AG04450 (cell line): ENCODE data around the gene NTMT1. TPM values are rescaled to one million over a fixed set of nuclear protein-coding genes. Genes with fewer than 3 reads are reported as not detected.

Experiments
- CTCF ChIA-PET: fragments of 300-600, 350-600 bp; formaldehyde crosslinking; extraction: SDS; loops from one replicate; lab custom pipeline; 2022; ENCODE audit warnings: antibody characterized with exemption, inconsistent platforms; lab: Charles Lee
- POLR2A ChIA-PET: fragments of 350-600 bp; formaldehyde crosslinking; extraction: SDS; loops from one replicate; lab custom pipeline; 2021; ENCODE audit warnings: antibody characterized with exemption, inconsistent platforms; lab: Yijun Ruan, JAX
- DNase-seq: peaks from one replicate; pipeline ENCODE4 v3.0.0-alpha.2; 2011; ENCODE audit warnings: low read depth, low spot score
- H3K27ac ChIP-seq: one replicate; pipeline ENCODE4 v1.5.1; 2012; ENCODE audit warnings: low read depth, low read length, control low read depth
- H3K27me3 ChIP-seq: one replicate; pipeline ENCODE4 v1.6.0; 2012; ENCODE audit warnings: low read length; ENCODE audit not compliant: control insufficient read depth, insufficient read depth
- H3K4me3 ChIP-seq: 2 replicates; pipeline ENCODE4 v1.5.1; 2011; ENCODE audit warnings: mild to moderate bottlenecking, low read depth, low read length, control low read depth
- H3K9me3 ChIP-seq: 2 replicates; pipeline ENCODE4 v1.5.1; 2012; ENCODE audit warnings: low read length; ENCODE audit not compliant: control insufficient read depth, insufficient read depth
- polyA plus RNA-seq: library from polyadenylated mRNA; depleted of rRNA; stranded (reverse); fragments of >200 nt; gene quantifications from 2 replicates; pipeline ENCODE4 v1.2.3, GENCODE V29; 2011
- TF ChIP-seq, protein P1 (sequence below): IDR thresholded peaks from 2 replicates; pipeline ENCODE4 v1.5.1; 2011; ENCODE audit warnings: low read depth, low read length, control low read depth, inconsistent platforms

NTMT1 gene
- polyA plus RNA-seq, 1 experiment, result 49.3 TPM

DNA sequence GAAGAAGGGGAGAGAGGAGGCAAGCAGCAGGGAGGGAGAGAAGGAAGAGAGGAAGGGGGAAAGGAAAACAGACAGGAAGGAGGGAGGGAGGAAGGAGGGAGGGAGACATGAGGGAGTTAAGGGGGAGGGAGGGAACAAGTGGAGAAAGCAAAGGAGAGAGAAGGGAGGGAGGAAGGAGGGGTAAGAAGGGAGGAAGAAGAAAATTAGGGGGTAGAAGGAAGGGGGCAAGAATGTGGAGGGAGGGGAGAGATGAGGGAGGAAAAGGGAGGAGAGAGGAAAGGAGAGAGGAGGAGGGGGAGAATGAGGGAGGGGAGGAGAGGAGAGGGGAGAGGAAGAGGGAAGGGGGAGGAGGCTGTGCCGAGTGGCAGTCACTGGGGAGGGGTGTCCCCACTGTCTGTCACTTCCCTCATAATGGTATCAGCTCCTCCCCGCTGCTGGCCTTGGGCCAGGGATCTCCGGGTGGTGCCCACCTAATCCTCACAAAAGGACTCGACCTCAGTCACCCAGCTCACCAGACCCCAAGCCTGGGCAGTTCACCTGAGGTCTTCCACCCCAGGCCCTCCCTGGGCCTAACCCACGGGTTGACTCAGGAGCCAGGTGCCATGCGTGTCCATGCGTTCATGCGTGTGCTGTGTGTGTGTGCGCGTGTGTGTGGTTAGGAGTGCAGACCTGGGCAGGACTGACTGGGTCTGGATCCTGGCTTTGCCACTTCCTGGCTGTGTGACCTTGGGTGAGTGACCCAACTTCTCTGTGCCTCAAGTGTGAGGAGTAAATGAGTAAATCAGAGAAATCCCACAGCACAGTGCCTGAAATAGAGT is 23.2 kb upstream of the NTMT1 start:
- ChIA-PET POLR2A (interaction anchor here (0.6 kb wide), 1 partner anchor 210 kb away, joined by 3 read pairs; no protein-coding TSS in a partner anchor), CTCF (no interaction called here)
- no peak for DNase-seq
- Histone ChIP-seq H3K27ac (no peak overlapping the region), H3K4me3 (no peak overlapping the region), H3K9me3 (no peaks in the 10 kb centered on the region; the same call in 1 of the 2 replicates), H3K27me3 (no peaks in the 10 kb centered on the region)
- TF ChIP-seq, protein P1, sequence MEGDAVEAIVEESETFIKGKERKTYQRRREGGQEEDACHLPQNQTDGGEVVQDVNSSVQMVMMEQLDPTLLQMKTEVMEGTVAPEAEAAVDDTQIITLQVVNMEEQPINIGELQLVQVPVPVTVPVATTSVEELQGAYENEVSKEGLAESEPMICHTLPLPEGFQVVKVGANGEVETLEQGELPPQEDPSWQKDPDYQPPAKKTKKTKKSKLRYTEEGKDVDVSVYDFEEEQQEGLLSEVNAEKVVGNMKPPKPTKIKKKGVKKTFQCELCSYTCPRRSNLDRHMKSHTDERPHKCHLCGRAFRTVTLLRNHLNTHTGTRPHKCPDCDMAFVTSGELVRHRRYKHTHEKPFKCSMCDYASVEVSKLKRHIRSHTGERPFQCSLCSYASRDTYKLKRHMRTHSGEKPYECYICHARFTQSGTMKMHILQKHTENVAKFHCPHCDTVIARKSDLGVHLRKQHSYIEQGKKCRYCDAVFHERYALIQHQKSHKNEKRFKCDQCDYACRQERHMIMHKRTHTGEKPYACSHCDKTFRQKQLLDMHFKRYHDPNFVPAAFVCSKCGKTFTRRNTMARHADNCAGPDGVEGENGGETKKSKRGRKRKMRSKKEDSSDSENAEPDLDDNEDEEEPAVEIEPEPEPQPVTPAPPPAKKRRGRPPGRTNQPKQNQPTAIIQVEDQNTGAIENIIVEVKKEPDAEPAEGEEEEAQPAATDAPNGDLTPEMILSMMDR, result no peak

DNA sequence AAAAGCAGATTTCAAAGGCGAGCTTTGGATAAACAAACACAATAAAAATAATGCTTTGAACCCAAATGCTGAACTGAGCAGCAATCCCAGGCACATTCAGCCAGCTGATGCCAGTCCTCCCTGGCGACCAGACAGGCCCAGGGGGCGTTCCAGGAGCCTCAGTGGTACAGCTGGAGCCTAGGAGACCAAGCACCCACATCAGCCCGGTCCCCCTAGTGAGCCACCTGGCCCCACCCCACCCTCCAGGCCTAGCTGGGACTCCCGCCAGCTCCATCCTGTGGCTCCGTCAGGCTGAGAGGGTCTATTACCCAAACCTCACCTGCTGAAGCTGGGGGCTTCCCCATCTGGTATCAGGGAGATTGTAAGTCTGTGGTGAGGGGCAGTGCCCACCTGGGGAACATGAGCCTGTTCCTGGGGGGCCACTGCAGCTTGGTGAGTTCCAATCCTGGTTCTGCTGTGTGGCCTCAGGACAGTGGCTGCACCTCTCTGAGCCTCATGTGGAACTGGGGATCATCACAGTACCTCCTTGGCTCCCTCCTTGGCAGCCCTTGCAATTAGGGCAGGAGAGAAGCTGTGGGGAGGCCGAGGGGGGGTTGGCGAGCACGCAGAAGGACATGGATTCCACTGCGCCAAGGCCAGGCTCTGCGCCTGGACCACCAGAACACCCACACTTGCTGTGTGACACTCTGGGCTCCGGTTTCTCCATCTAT is 21.8 kb upstream of the NTMT1 start:
- H3K27ac ChIP-seq, result no peak overlapping the region
- H3K9me3 ChIP-seq, result no peaks in the 10 kb centered on the region; the same call in 1 of the 2 replicates
- TF ChIP-seq, protein P1, result no peak
- no peaks in the 10 kb centered on the region for H3K27me3 ChIP-seq
- CTCF ChIA-PET, result interaction anchor here (1.3 kb wide), 1 partner anchor 472 kb away, joined by 7 read pairs; no protein-coding TSS in a partner anchor
- no peak for DNase-seq
- POLR2A ChIA-PET, result no interaction called here
- H3K4me3 ChIP-seq, result no peak overlapping the region

DNA sequence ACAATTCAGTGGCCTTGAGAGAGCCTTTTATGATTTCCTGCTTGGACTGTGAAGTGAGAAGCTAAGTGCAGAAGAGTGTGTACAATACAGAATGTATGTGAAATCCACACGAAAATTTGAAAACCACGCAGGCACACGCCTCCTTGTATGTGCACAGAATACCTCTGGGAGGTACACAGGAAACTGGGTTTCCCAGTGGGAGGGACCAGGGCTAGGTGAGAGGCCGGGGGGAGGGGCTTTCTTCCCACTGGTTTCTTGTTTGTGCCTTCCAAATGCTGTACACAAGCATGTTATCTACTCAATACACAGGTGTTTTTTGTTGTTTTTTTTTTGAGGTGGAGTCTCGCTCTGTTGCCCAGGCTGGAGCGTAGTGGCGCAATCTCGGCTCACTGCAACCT is 21.2 kb upstream of the NTMT1 start:
- ChIA-PET CTCF (interaction anchor here (1.3 kb wide), 1 partner anchor 473 kb away, joined by 7 read pairs; no protein-coding TSS in a partner anchor), POLR2A (no interaction called here)
- Histone ChIP-seq H3K4me3 (no peak overlapping the region), H3K9me3 (no peaks in the 10 kb centered on the region; the same call in 1 of the 2 replicates), H3K27ac (no peak overlapping the region), H3K27me3 (no peaks in the 10 kb centered on the region)
- DNase-seq, result no peak
- TF ChIP-seq, protein P1, result no peak

DNA sequence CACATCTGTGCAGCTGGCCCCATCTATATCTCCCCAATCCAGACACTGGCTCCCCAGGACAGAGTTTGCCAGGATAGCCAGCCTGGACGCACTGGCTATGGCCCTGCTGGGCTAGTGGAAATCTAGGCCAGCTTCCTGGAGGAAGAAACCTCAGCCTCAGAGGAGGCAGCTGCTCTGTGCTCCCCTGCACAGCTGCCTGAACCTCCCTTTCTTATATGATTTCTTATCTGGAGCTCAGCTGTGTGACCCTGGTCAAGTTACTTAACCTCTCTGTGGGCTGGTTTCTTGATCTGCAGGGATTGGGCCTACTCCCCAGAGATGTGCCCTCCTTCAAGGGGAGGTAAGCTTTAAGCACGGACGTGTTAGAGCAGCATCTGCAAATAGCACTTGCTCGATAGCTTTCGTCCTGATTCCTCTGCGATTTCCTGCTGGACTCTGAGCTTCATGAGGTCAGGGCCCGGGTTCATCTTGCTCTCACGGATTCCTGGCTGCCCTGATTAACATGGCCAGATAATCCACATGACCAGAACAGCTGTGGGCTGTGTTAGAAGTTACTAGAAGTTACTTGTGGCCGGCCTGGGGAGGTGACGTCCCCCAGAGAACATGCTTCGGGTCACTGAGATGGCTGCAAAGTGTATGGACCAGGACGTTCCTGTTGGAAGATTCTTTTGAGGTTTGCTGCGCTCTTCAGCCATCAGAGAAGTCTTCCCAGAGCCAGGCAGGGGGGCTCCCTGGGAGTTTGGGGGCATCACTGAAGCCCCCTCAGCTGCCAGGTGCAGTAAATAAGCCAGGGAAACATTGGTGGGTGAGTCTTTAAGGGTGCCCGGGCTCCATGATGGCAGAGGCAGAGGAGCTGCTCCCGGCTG is 19.6 kb upstream of the NTMT1 start:
- TF ChIP-seq, protein P1, result no peak
- Histone ChIP-seq H3K9me3 (no peaks in the 10 kb centered on the region; the same call in 1 of the 2 replicates), H3K4me3 (no peak overlapping the region), H3K27ac (no peak overlapping the region), H3K27me3 (no peaks in the 10 kb centered on the region)
- POLR2A ChIA-PET, result interaction anchor here (0.7 to 1.5 kb wide), 4 partner anchors 109 to 467 kb away, joined by 3 to 5 read pairs (median 4); partner anchors contain the start of gene IER5L
- CTCF ChIA-PET, result interaction anchor here (1.0 to 2.3 kb wide), 5 partner anchors 18 to 477 kb away, joined by 3 to 9 read pairs (median 3); no protein-coding TSS in a partner anchor
- DNase-seq, result no peak
